ENCODE results near the gene MCC. TPM values are rescaled to one million over a fixed set of nuclear protein-coding genes. Genes with fewer than 3 reads are reported as not detected.

The MCC gene
- total and polyA plus RNA-seq, 2 experiments from 2014 or later: 8.3 to 31.5 TPM

DNA sequence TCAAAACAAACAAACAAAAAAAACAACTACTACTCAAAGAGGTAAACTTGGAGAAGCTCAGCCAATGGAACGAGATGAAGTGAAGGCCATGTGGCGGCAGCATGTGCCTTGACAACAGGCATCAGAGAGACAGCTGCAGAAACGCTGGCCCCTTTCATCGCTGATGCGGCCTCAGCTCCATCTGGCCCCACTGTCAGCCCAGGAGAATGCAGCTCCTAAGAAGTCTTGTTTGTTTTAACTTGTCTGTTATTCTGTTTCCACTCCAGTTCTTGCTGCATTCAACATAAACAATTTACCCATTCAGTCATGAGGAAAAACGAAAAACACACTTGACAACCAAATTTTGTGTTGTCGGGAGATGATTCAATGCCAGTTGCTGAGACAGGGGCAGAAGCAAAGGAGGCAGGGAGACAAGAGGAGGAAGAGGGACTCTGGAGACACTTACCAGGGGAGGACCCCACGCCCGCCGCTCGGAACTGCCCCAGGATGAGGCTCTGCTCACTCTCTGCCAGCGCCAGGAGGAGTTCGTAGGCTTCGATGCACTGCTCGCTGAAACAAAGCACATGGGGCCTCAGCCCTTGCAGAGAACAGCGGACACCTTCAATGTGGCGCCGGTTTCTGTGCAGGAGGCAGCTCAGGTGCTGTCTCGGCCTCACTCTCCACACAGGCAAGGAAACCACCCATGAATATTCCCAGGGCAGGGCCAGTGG, 420.5 kb downstream of the MCC start:
- 76% methylated on average over 19 of the region's 19 CpGs for WGBS (ENCODE audit: low lambda C conversion rate, missing lambda C conversion rate)

DNA sequence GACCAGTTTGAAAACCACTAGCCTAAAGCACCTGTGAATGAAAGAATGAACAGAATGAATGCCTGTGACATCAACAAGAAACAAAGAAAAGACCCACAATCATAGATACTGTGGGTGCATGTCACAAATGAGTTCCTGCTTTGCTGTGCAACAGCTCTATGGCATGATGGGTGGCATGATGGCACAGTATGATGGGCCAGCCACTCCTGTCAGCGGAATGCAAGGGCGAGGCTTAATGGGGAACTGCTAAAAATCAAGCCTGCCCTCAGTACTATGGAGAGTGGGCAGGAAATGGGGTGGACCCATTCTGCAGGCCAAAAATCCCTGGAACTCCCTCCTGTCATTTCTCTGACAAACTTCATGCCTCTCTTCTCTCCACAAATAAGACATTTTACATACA, 422.6 kb downstream of the MCC start:
- Histone ChIP-seq H3K27ac (no peak overlapping the region), H3K36me3 (replicated peaks; ENCODE audit: insufficient read depth, low read depth) (peaks cover 3% of the 10 kb centered on the region), H3K9me3 (ENCODE audit: low read depth) (no peaks in the 10 kb centered on the region), H3K4me2 (no peak overlapping the region), H3K4me1 (ENCODE audit: insufficient read depth) (peaks cover 5% of the 10 kb centered on the region), H3K79me2 (no peaks in the 10 kb centered on the region), H3K9me2 (replicated peaks; ENCODE audit: insufficient read depth) (no peaks in the 10 kb centered on the region), H2AFZ (no peak overlapping the region), H3K27me3 (no peaks in the 10 kb centered on the region), H4K20me1 (ENCODE audit: insufficient read depth, poor library complexity, severe bottlenecking) (no peaks in the 10 kb centered on the region), H3K4me3 (no peak overlapping the region)
- 89% methylated on average over 2 of the region's 2 CpGs for WGBS (ENCODE audit: low lambda C conversion rate, missing lambda C conversion rate)
- no peak for DNase-seq (ENCODE audit: low spot score)
- TF ChIP-seq, protein P1, sequence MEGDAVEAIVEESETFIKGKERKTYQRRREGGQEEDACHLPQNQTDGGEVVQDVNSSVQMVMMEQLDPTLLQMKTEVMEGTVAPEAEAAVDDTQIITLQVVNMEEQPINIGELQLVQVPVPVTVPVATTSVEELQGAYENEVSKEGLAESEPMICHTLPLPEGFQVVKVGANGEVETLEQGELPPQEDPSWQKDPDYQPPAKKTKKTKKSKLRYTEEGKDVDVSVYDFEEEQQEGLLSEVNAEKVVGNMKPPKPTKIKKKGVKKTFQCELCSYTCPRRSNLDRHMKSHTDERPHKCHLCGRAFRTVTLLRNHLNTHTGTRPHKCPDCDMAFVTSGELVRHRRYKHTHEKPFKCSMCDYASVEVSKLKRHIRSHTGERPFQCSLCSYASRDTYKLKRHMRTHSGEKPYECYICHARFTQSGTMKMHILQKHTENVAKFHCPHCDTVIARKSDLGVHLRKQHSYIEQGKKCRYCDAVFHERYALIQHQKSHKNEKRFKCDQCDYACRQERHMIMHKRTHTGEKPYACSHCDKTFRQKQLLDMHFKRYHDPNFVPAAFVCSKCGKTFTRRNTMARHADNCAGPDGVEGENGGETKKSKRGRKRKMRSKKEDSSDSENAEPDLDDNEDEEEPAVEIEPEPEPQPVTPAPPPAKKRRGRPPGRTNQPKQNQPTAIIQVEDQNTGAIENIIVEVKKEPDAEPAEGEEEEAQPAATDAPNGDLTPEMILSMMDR (IDR thresholded peaks at IDR 0.05; ENCODE audit: poor library complexity): no peak
- no peak for TF ChIP-seq EZH2phosphoT487 (IDR thresholded peaks at IDR 0.05; ENCODE audit: low read depth, severe bottlenecking, unreplicated experiment)
- TF ChIP-seq EZH2 (IDR thresholded peaks at IDR 0.05; ENCODE audit: borderline replicate concordance): no peak

More for the DNA sequence above, 420.5 kb downstream of the MCC start:
- Histone ChIP-seq H3K4me1 (ENCODE audit: insufficient read depth) (peaks cover 5% of the 10 kb centered on the region), H2AFZ (no peak overlapping the region), H3K4me3 (no peak overlapping the region), H3K27me3 (no peaks in the 10 kb centered on the region), H4K20me1 (ENCODE audit: insufficient read depth, poor library complexity, severe bottlenecking) (no peaks in the 10 kb centered on the region), H3K9me2 (replicated peaks; ENCODE audit: insufficient read depth) (no peaks in the 10 kb centered on the region), H3K4me2 (no peak overlapping the region), H3K79me2 (no peaks in the 10 kb centered on the region), H3K9me3 (ENCODE audit: low read depth) (no peaks in the 10 kb centered on the region), H3K27ac (peak overlapping the region; percentile 63), H3K36me3 (replicated peaks; ENCODE audit: insufficient read depth, low read depth) (peaks cover 3% of the 10 kb centered on the region)
- peak; percentile 35 for DNase-seq (ENCODE audit: low spot score)
- no peak for TF ChIP-seq EZH2phosphoT487 (IDR thresholded peaks at IDR 0.05; ENCODE audit: low read depth, severe bottlenecking, unreplicated experiment)
- no peak for TF ChIP-seq EZH2 (IDR thresholded peaks at IDR 0.05; ENCODE audit: borderline replicate concordance)
- TF ChIP-seq, protein P1 (IDR thresholded peaks at IDR 0.05; ENCODE audit: poor library complexity): no peak

DNA sequence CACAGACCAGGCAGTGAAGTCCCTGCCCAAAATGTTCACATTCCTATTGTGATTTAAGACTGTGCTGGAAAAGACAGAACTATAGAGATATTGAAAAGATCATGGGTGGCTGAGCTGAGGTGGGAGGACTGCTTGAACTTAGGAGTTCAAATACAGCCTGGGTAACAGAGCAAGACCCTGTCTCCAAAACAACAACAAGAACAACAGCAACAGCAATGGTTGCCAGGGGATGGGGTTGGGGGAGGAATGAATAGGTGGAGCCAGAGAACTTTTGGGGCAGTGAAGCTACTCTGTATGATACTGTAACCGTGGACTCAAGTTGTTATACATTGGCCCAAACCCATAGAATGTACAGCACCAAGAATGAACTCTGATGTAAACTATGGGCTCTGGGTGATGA, 423.4 kb downstream of the MCC start:
- no peak overlapping the region for H3K27ac ChIP-seq
- H3K36me3 ChIP-seq (replicated peaks; ENCODE audit: insufficient read depth, low read depth): peaks cover 3% of the 10 kb centered on the region
- WGBS (ENCODE audit: low lambda C conversion rate, missing lambda C conversion rate): 100% methylated on average over 1 of the region's 1 CpG
- H3K79me2 ChIP-seq: no peaks in the 10 kb centered on the region
- no peak overlapping the region for H3K4me3 ChIP-seq
- TF ChIP-seq, protein P1 (IDR thresholded peaks at IDR 0.05; ENCODE audit: poor library complexity): no peak
- no peak for TF ChIP-seq EZH2phosphoT487 (IDR thresholded peaks at IDR 0.05; ENCODE audit: low read depth, severe bottlenecking, unreplicated experiment)
- no peak for TF ChIP-seq EZH2 (IDR thresholded peaks at IDR 0.05; ENCODE audit: borderline replicate concordance)
- no peaks in the 10 kb centered on the region for H3K9me2 ChIP-seq (replicated peaks; ENCODE audit: insufficient read depth)
- no peak overlapping the region for H2AFZ ChIP-seq
- peaks cover 6% of the 10 kb centered on the region for H3K4me1 ChIP-seq (ENCODE audit: insufficient read depth)
- H4K20me1 ChIP-seq (ENCODE audit: insufficient read depth, poor library complexity, severe bottlenecking): no peaks in the 10 kb centered on the region
- no peaks in the 10 kb centered on the region for H3K27me3 ChIP-seq
- no peaks in the 10 kb centered on the region for H3K9me3 ChIP-seq (ENCODE audit: low read depth)
- DNase-seq (ENCODE audit: low spot score): no peak
- no peak overlapping the region for H3K4me2 ChIP-seq

Data from hepatocyte (in vitro differentiated cells).